OCI-LY3 (cell line): ENCODE data around the gene RTN3.

Source experiments
- H2AFZ ChIP-seq: fragments of 200-600, 300-600 bp; shearing (Covaris generic); 2 replicates; pipeline ENCODE4 v1.6.0; 2014; ENCODE audit warnings: antibody characterized with exemption, low read depth, low read length
- H3K27ac ChIP-seq: fragments of 200-600, 300-600 bp; sonication (generic); 2 replicates; pipeline ENCODE4 v1.5.1; 2014; ENCODE audit warnings: mild to moderate bottlenecking, low read length, moderate library complexity, mixed read lengths
- H3K27me3 ChIP-seq: fragments of 200-600, 300-600 bp; sonication (generic); 2 replicates; pipeline ENCODE4 v1.6.1; 2014; ENCODE audit warnings: low read depth, low read length, mixed read lengths
- H3K36me3 ChIP-seq: fragments of 200-600, 300-600 bp; sonication (generic); replicated peaks from 2 replicates; pipeline ENCODE3; 2014; ENCODE audit warnings: low read depth, low read length, mixed read lengths
- H3K4me1 ChIP-seq: fragments of 300-600, 200-600 bp; sonication (generic); 2 replicates; pipeline ENCODE4 v1.6.1; 2014; ENCODE audit warnings: low read length, mixed read lengths
- H3K4me2 ChIP-seq: fragments of 200-600, 300-600 bp; sonication (generic); 2 replicates; pipeline ENCODE4 v1.6.1; 2014; ENCODE audit warnings: low read length, mixed read lengths
- H3K4me3 ChIP-seq: fragments of 300-600, 200-600 bp; sonication (generic); 2 replicates; pipeline ENCODE4 v1.5.1; 2014; ENCODE audit warnings: antibody characterized with exemption, mild to moderate bottlenecking, low read length, moderate library complexity
- H3K79me2 ChIP-seq: fragments of 300-600, 200-600 bp; shearing (Covaris generic); 2 replicates; pipeline ENCODE4 v1.6.1; 2014; ENCODE audit warnings: mild to moderate bottlenecking, low read length, mixed read lengths
- H3K9ac ChIP-seq: fragments of 300-600, 200-600 bp; shearing (Covaris generic); 2 replicates; pipeline ENCODE4 v1.6.0; 2014; ENCODE audit warnings: mild to moderate bottlenecking, low read length, moderate library complexity
- H3K9me3 ChIP-seq: fragments of 200-600, 300-600 bp; shearing (Covaris generic); 2 replicates; pipeline ENCODE4 v1.6.1; 2014; ENCODE audit warnings: low read length, mixed read lengths; ENCODE audit not compliant: insufficient read depth
- H4K20me1 ChIP-seq: fragments of 200-600, 300-600 bp; sonication (generic); 2 replicates; pipeline ENCODE4 v1.6.1; 2016; ENCODE audit warnings: low read length, mixed read lengths; ENCODE audit not compliant: insufficient read depth
- CTCF ChIP-seq: fragments of 200-600, 300-600 bp; sonication (generic); IDR thresholded peaks from 2 replicates; pipeline ENCODE4 v1.5.1; 2014; ENCODE audit warnings: antibody characterized with exemption, low read length, low read depth
- EZH2phosphoT487 ChIP-seq: fragments of 200-600 bp; shearing (Covaris generic); IDR thresholded peaks from 2 replicates; pipeline ENCODE4 v1.6.1; 2018; ENCODE audit warnings: antibody characterized with exemption, mixed run types, low read depth

Gene RTN3

GRCh38 chr11:63641727-63642126 is 39.6 kb upstream of the RTN3 start:
- Histone ChIP-seq H3K9ac (no peak overlapping the region), H3K36me3 (no peaks in the 10 kb centered on the region), H4K20me1 (no peaks in the 10 kb centered on the region), H3K79me2 (no peaks in the 10 kb centered on the region), H2AFZ (no peak overlapping the region), H3K4me1 (peaks cover under 1% of the 10 kb centered on the region), H3K27ac (no peak overlapping the region), H3K27me3 (no peaks in the 10 kb centered on the region), H3K9me3 (no peaks in the 10 kb centered on the region), H3K4me2 (no peak overlapping the region), H3K4me3 (no peak overlapping the region)
- no peak for TF ChIP-seq EZH2phosphoT487
- no peak for TF ChIP-seq CTCF

GRCh38 chr11:63643205-63643604 is 38.1 kb upstream of the RTN3 start:
- no peaks in the 10 kb centered on the region for H3K9me3 ChIP-seq
- H4K20me1 ChIP-seq = no peaks in the 10 kb centered on the region
- H3K4me1 ChIP-seq = no peaks in the 10 kb centered on the region
- H3K27ac ChIP-seq = no peak overlapping the region
- no peak overlapping the region for H2AFZ ChIP-seq
- H3K9ac ChIP-seq = no peak overlapping the region
- H3K36me3 ChIP-seq = no peaks in the 10 kb centered on the region
- H3K4me2 ChIP-seq = no peak overlapping the region
- H3K4me3 ChIP-seq = no peak overlapping the region
- H3K27me3 ChIP-seq = no peaks in the 10 kb centered on the region
- TF ChIP-seq CTCF (no peak), EZH2phosphoT487 (no peak)
- H3K79me2 ChIP-seq = no peaks in the 10 kb centered on the region

GRCh38 chr11:63652671-63653070 is 28.6 kb upstream of the RTN3 start:
- no peaks in the 10 kb centered on the region for H3K9me3 ChIP-seq
- H2AFZ ChIP-seq = no peak overlapping the region
- H3K79me2 ChIP-seq = no peaks in the 10 kb centered on the region
- no peaks in the 10 kb centered on the region for H3K36me3 ChIP-seq
- H3K9ac ChIP-seq = no peak overlapping the region
- no peak for TF ChIP-seq EZH2phosphoT487
- no peak for TF ChIP-seq CTCF
- no peak overlapping the region for H3K27ac ChIP-seq
- H3K27me3 ChIP-seq = no peaks in the 10 kb centered on the region
- H3K4me3 ChIP-seq = no peak overlapping the region
- H4K20me1 ChIP-seq = no peaks in the 10 kb centered on the region
- H3K4me2 ChIP-seq = no peak overlapping the region
- no peaks in the 10 kb centered on the region for H3K4me1 ChIP-seq

GRCh38 chr11:63660972-63661371 is 20.3 kb upstream of the RTN3 start:
- Histone ChIP-seq H3K4me1 (no peaks in the 10 kb centered on the region), H3K36me3 (no peaks in the 10 kb centered on the region), H3K79me2 (no peaks in the 10 kb centered on the region), H2AFZ (no peak overlapping the region), H3K4me3 (no peak overlapping the region), H3K27me3 (peaks cover 5% of the 10 kb centered on the region), H3K4me2 (no peak overlapping the region), H3K9me3 (no peaks in the 10 kb centered on the region), H3K27ac (no peak overlapping the region), H3K9ac (no peak overlapping the region), H4K20me1 (no peaks in the 10 kb centered on the region)
- TF ChIP-seq EZH2phosphoT487 = no peak
- TF ChIP-seq CTCF = no peak
